ENCODE data around the gene APC. TPM values are rescaled to one million over a fixed set of nuclear protein-coding genes. Genes with fewer than 3 reads are reported as not detected.

APC gene
- total and polyA plus RNA-seq, 2 of the 13 experiments (the other 11 are each of a cell fraction or from before 2014, with no cell fraction given) = 6.1 to 19.0 TPM

DNA sequence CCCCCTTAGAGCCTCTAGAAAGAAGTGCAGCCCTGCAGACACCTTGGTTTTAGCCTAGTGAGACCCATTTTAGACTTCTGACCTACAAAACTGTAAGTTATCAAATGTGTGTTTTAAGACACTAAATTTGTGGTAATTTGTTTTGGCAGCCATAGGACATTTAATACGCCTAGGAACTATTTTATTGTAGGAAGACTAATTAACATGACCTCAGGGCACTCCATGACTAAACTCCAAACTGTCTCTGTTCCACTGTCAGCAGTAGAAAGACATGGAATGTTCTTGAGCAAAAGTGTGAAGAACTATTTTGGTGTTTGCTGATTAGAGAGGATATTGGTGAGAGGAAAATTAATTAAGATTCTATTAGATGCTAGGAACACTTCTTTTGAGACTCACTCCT, 4.1 kb upstream of the APC start (continued):
- TF ChIP-seq REST (IDR thresholded peaks at IDR 0.05; ENCODE audit: borderline replicate concordance in 1 of 2, low read depth in 1 of 2, low read length in 2 of 2) = no peak
- TF ChIP-seq ZNF777 (CRISPR knock-in tag; IDR thresholded peaks at IDR 0.05) = no peak
- no peak for TF ChIP-seq ZNF382 (CRISPR knock-in tag; IDR thresholded peaks at IDR 0.05; ENCODE audit: borderline replicate concordance)
- TF ChIP-seq ZNF564 (CRISPR knock-in tag; IDR thresholded peaks at IDR 0.05) = no peak
- no peak for TF ChIP-seq NCOA1 (CRISPR knock-in tag; IDR thresholded peaks at IDR 0.05)

DNA sequence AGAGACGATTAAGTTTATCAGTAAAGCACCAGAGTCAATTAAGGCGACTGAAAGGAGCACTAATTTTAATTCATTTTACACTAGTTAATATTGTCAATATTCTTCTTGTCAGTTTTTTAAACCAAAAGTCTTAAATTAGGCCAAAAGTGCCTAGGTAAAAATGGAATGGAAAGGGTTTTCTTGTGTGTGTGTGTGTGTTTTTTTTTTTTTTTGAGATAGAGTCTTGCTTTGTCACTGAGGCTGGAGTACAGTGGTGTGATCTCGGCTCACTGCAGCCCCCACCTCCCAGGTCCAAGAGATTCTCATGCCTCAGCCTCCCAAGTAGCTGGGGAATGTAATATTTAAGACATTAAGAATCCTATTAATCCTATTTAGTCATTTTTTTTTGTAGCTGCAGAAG, 3.1 kb upstream of the APC start:
- H3K79me2 ChIP-seq (ENCODE audit: insufficient read depth, low read length) = peaks cover 2% of the 10 kb centered on the region
- WGBS (ENCODE audit: low lambda C conversion rate) = 95% methylated on average over 3 of the region's 3 CpGs
- FAIRE-seq (no peak), DNase-seq (ENCODE audit: low spot score) (no peak), ATAC-seq (no peak)
- H4K20me1 ChIP-seq (ENCODE audit: insufficient read depth, low read length) = no peaks in the 10 kb centered on the region; the same call in 1 of the 2 replicates
- H2AFZ ChIP-seq (ENCODE audit: low read length) = no peak overlapping the region
- POLR2A ChIA-PET = no interaction called here
- no peak overlapping the region for H3K4me3 ChIP-seq (replicated peaks in 1 of 3; ENCODE audit: insufficient read depth in 1 of 3, low read depth in 2 of 3, low read length in 3 of 3)
- no peaks in the 10 kb centered on the region for H3K9me3 ChIP-seq (ENCODE audit: low read length)
- peaks cover 9% of the 10 kb centered on the region for H3K4me1 ChIP-seq (ENCODE audit: insufficient read depth, low read length)
- no peak overlapping the region for H3K9ac ChIP-seq (ENCODE audit: insufficient read depth, low read depth, low read length)
- no TSS peak for BruUV-seq (replicated peaks)
- H3K27me3 ChIP-seq (ENCODE audit: control insufficient read depth in 1 of 2, insufficient read depth in 2 of 2, low read length in 2 of 2) = no peaks in the 10 kb centered on the region
- in situ Hi-C loops (cut with HindIII; ENCODE audit: extremely low pct_ligation_motif_present, low pct_unique_long_range_greater_than_20kb) (no loop called here), intact Hi-C loops (cut with micrococcal nuclease; ENCODE audit: unreplicated experiment) (no loop called here)
- H3K27ac ChIP-seq (ENCODE audit: extremely low read length, insufficient read depth, low read length) = no peak overlapping the region
- H3K36me3 ChIP-seq (replicated peaks in 1 of 2; ENCODE audit: control insufficient read depth in 1 of 2, insufficient read depth in 2 of 2, low read length in 2 of 2) = no peaks in the 10 kb centered on the region
- CTCF ChIA-PET (ENCODE audit: low intra/inter-chr PET ratio, low total read pairs) = no interaction called here
- H3K4me2 ChIP-seq (ENCODE audit: low read depth, low read length) = no peak overlapping the region
- TF ChIP-seq ZNF747 (CRISPR knock-in tag; IDR thresholded peaks at IDR 0.05; ENCODE audit: borderline replicate concordance) (no peak), ELK4 (CRISPR knock-in tag; IDR thresholded peaks at IDR 0.05; ENCODE audit: borderline replicate concordance) (no peak), RXRA (CRISPR knock-in tag; IDR thresholded peaks at IDR 0.05) (no peak), MIER3 (CRISPR knock-in tag; IDR thresholded peaks at IDR 0.05; ENCODE audit: borderline replicate concordance) (no peak), PAXIP1 (CRISPR knock-in tag; conservative IDR thresholded peaks at IDR 0.05) (no peak), ZNF644 (CRISPR knock-in tag; IDR thresholded peaks at IDR 0.05; ENCODE audit: low read depth) (no peak), NR2C2 (CRISPR knock-in tag; IDR thresholded peaks at IDR 0.05; ENCODE audit: borderline replicate concordance) (no peak), NCOA5 (CRISPR knock-in tag; IDR thresholded peaks at IDR 0.05) (no peak), KLF13 (CRISPR knock-in tag; IDR thresholded peaks at IDR 0.05) (no peak)
- TF ChIP-seq, protein P1, sequence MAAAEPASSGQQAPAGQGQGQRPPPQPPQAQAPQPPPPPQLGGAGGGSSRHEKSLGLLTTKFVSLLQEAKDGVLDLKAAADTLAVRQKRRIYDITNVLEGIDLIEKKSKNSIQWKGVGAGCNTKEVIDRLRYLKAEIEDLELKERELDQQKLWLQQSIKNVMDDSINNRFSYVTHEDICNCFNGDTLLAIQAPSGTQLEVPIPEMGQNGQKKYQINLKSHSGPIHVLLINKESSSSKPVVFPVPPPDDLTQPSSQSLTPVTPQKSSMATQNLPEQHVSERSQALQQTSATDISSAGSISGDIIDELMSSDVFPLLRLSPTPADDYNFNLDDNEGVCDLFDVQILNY (CRISPR knock-in tag; conservative IDR thresholded peaks at IDR 0.05) = no peak
